Measurements from ENCODE around the gene WDR17. TPM values are rescaled to one million over a fixed set of nuclear protein-coding genes. Genes with fewer than 3 reads are reported as not detected.

Gene WDR17
- total and polyA plus RNA-seq, 2 donors (not counting 1 experiment from before 2014, with no cell fraction given), result 1.7 to 4.5 TPM

GRCh38 chr4:176226736-176227135 is 161.1 kb downstream of the WDR17 start:
- Histone ChIP-seq H3K27me3 (ENCODE audit: control insufficient read depth, insufficient read depth, low read length) (no peaks in the 10 kb centered on the region), H2AFZ (ENCODE audit: low read length) (no peak overlapping the region), H3K79me2 (ENCODE audit: control insufficient read depth, insufficient read depth, low read length) (no peaks in the 10 kb centered on the region), H3K9me3 (ENCODE audit: control insufficient read depth, insufficient read depth, low read depth, low read length) (no peaks in the 10 kb centered on the region), H3K4me1 (ENCODE audit: control insufficient read depth, extremely low read depth, insufficient read depth, low read length) (no peaks in the 10 kb centered on the region), H3K27ac (ENCODE audit: insufficient read depth, low read length) (no peak overlapping the region), H3K36me3 (ENCODE audit: control insufficient read depth, insufficient read depth, low read length) (no peaks in the 10 kb centered on the region), H4K20me1 (ENCODE audit: control insufficient read depth, extremely low read depth, insufficient read depth, low read length) (no peaks in the 10 kb centered on the region), H3K4me2 (ENCODE audit: extremely low read depth, insufficient read depth, low read length) (no peak overlapping the region), H3K9ac (ENCODE audit: insufficient read depth, low read length) (no peak overlapping the region), H3K4me3 (replicated peaks in 1 of 4; ENCODE audit: control extremely low read depth in 1 of 4, insufficient read depth in 1 of 4, low read depth in 3 of 4, low read length in 4 of 4) (no peak overlapping the region)
- no peak for TF ChIP-seq EZH2 (IDR thresholded peaks at IDR 0.05; ENCODE audit: low read length, missing control alignments)
- TF ChIP-seq CTCF (conservative IDR thresholded peaks at IDR 0.05 in 1 of 2, IDR thresholded peaks at IDR 0.05 in 1 of 2; ENCODE audit: low read depth in 1 of 2, low read length in 2 of 2), result no peak
- DNase-seq (ENCODE audit: low read depth in 2 of 2), result peak in 1 of 2 donors; percentile 56

- H3K36me3 ChIP-seq (ENCODE audit: control insufficient read depth, insufficient read depth, low read length), result no peaks in the 10 kb centered on the region
- no peak for DNase-seq (ENCODE audit: low read depth in 2 of 2)
- TF ChIP-seq CTCF (conservative IDR thresholded peaks at IDR 0.05 in 1 of 2, IDR thresholded peaks at IDR 0.05 in 1 of 2; ENCODE audit: low read depth in 1 of 2, low read length in 2 of 2) (no peak), EZH2 (IDR thresholded peaks at IDR 0.05; ENCODE audit: low read length, missing control alignments) (no peak)
These were observed 164.0 kb downstream of the WDR17 start for GRCh38 chr4:176229645-176230044.

More at GRCh38 chr4:176229645-176230044, 164.0 kb downstream of the WDR17 start:
- Histone ChIP-seq H3K4me1 (ENCODE audit: control insufficient read depth, extremely low read depth, insufficient read depth, low read length) (no peaks in the 10 kb centered on the region), H3K9ac (ENCODE audit: insufficient read depth, low read length) (no peak overlapping the region), H3K27ac (ENCODE audit: insufficient read depth, low read length) (no peak overlapping the region), H3K79me2 (ENCODE audit: control insufficient read depth, insufficient read depth, low read length) (no peaks in the 10 kb centered on the region), H4K20me1 (ENCODE audit: control insufficient read depth, extremely low read depth, insufficient read depth, low read length) (no peaks in the 10 kb centered on the region), H3K4me2 (ENCODE audit: extremely low read depth, insufficient read depth, low read length) (no peak overlapping the region), H3K27me3 (ENCODE audit: control insufficient read depth, insufficient read depth, low read length) (no peaks in the 10 kb centered on the region), H2AFZ (ENCODE audit: low read length) (peak overlapping the region; percentile 29), H3K9me3 (ENCODE audit: control insufficient read depth, insufficient read depth, low read depth, low read length) (no peaks in the 10 kb centered on the region), H3K4me3 (replicated peaks in 1 of 4; ENCODE audit: control extremely low read depth in 1 of 4, insufficient read depth in 1 of 4, low read depth in 3 of 4, low read length in 4 of 4) (no peak overlapping the region)

Other genes starting within 250 kb of the WDR17 start
- gene SPATA4, start 129.7 kb downstream of the WDR17 start, total RNA-seq, result 0.26 and 0.66 TPM in 2 replicates
- gene SPATA4, start 129.7 kb downstream of the WDR17 start, polyA plus RNA-seq, result 0.09 and 0.14 TPM in 2 replicates
- 0.51 and 1.8 TPM in 2 replicates for gene ASB5, start 203.4 kb downstream of the WDR17 start, total RNA-seq
- gene ASB5, start 203.4 kb downstream of the WDR17 start, polyA plus RNA-seq, result 0.30 and 1.0 TPM in 2 replicates